HG02763 (cell line): ENCODE results near the gene THADA.

Source experiments
- ATAC-seq: cut with Tn5 transposase; IDR thresholded peaks from one replicate; pipeline ENCODE4 v1.9.1; 2021; ENCODE audit warnings: mild to moderate bottlenecking, moderate library complexity; ENCODE audit not compliant: unreplicated experiment

THADA gene

DNA sequence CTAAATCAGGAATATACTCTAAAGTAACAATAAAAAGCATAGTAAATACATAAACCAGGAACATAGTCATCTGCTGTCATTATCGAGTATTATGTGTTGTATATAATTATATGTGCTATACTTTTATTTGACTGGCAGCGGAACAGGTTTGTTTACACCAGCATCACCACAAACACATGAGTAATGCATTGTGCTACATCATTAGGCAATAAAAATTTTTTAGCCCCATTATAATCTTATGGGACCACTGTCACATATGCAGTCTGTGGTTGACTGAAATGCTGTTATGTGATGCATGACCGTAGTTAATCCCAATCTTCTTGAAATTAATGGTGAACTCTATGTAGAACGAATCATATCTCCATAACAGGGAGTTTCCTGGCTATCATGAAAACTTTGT lies 232.7 kb downstream of the THADA start:
- no peak for ATAC-seq

GRCh38 chr2:43361286-43361685 lies 234.6 kb downstream of the THADA start:
- no peak for ATAC-seq

DNA sequence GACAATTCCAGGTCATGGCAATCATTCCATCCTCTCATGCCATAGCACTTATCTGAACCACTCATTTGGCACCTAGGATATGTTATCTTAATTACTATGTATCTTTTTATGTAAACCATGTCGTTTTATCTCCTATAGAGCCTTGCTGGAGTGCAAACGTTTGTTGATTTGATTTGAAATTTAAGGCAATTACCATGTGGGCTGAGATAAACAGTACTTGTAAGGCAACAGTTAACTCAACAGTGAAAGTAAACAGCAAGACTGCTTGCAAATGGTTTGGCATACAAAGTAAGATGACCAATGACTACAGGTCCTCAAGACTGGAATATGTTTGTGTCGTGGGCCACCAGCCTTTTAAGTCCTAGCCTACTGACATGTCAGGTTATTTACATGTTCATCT lies 235.7 kb downstream of the THADA start:
- ATAC-seq: no peak

DNA sequence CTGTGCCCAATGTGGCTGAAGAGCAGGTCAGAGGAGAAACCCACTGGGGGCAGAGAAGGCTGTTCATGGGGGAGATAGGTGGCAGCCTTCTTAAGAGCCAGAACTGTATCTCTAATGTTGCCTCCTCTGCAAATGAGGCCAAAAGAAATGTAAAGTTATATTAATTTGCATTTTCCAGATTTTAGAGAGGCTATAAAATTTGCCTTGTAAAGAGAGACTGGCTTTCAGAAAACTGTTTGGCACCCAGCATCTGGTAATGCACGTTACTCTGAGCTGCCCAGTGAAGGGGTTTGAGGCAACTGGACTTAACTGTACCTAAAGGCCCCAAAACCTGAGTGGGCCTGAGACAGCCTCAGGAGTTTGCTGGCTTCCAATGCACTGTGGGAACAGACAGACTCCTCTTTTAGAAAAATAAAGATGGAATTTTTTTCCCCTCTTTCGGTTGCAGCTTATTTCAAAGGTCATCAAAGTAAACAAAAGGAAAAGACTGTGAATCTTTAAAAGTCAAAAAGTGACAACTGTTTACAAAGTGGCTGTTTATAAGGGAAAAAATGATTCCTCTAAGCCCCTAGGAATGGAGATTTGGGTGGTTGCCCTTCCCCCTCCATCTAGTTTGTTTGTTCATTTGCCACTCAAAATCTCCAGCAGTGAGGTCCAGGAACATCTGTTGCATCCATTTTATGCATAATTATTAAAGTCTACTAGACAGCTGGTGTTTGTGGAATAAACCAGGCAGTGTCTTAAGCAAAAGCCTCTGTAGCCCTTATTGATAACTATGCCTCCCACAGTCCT lies 237.2 kb downstream of the THADA start:
- ATAC-seq: no peak

DNA sequence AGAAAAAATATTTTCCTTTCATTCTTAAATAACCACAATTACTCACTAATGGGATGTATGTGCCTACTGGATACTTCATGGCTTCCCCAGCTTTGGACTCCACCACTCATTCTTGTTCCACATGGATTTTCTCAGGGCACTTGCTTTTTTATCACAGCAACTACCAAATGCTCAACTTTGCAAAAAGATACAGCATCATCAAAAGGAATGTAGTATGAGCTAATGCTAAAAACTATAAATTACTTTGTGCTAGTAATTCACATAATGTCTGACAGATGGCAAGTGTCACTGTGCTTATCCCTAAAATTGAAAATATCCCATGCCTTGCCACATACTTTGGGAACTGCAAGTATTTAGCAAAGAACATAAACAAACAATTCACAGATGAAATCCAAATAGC lies 239.1 kb downstream of the THADA start:
- no peak for ATAC-seq

GRCh38 chr2:43355399-43355798 lies 240.4 kb downstream of the THADA start:
- ATAC-seq: no peak

GRCh38 chr2:43349904-43350303 lies 245.9 kb downstream of the THADA start:
- ATAC-seq: no peak

GRCh38 chr2:43348908-43349661 lies 246.8 kb downstream of the THADA start:
- ATAC-seq: no peak

- no peak for ATAC-seq
These were observed 248.1 kb downstream of the THADA start for GRCh38 chr2:43347746-43348145.

- no peak for ATAC-seq
These were observed 249.0 kb downstream of the THADA start for GRCh38 chr2:43346602-43347567.

GRCh38 chr2:43345872-43346271 lies 250.0 kb downstream of the THADA start:
- ATAC-seq: no peak

GRCh38 chr2:43345391-43345813 lies 250.4 kb downstream of the THADA start:
- no peak for ATAC-seq

DNA sequence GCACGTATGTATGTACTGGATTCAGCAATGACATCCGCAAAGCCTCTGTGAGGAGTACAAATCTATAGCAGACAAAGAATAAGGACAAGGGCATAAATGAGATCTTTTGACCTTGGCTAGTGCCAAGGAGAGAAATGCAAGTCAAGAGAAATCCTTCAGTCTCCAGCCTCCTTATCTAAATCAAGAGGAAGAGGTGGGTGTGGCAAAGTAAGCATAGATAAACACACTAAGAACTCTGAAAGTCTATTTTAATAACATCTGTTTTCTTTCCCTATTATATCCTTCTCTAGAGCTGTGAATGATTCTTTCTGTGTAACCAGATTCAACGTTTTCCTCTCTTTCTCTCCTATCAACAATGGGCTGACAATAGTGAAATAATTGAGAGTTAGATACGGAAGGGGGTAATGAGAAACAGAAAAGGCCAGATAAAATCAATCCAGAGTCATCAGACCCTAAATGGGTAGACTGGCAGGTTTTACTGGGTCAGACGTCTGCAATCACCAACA lies 250.9 kb downstream of the THADA start:
- no peak for ATAC-seq

DNA sequence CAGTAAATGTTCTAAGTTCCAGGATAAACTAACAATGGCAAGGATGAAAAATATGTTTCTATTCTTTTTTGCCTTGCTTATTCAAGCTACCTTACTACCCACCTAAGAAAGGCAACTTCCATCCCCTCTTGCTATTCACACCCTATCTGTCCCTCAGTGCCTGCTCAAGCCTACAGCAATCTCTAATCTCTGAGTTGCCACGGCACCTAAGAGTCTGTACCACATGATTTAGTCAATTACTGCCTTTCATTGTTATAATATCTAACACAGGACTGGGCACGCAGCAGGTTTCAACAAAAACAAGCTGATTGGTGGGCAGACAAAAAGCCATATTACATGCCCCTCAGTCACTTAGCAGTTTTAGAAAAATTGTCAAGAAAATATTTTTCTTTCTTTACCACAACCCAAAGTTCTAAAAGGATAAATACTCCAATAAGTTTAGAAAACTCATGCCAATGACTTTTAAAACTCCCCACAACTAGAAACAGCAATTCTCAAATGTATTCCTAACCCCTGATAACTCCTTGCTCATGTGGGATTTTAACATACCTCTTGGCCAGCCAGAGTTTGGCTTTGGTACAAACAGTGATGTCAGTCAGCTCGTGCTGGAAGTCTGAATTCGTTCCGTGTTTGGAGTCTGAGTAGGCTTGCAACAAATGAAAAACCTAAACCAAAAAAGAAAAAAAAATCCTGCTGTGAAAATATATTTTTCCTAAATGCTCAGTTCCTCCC lies 252.1 kb downstream of the THADA start:
- no peak for ATAC-seq

DNA sequence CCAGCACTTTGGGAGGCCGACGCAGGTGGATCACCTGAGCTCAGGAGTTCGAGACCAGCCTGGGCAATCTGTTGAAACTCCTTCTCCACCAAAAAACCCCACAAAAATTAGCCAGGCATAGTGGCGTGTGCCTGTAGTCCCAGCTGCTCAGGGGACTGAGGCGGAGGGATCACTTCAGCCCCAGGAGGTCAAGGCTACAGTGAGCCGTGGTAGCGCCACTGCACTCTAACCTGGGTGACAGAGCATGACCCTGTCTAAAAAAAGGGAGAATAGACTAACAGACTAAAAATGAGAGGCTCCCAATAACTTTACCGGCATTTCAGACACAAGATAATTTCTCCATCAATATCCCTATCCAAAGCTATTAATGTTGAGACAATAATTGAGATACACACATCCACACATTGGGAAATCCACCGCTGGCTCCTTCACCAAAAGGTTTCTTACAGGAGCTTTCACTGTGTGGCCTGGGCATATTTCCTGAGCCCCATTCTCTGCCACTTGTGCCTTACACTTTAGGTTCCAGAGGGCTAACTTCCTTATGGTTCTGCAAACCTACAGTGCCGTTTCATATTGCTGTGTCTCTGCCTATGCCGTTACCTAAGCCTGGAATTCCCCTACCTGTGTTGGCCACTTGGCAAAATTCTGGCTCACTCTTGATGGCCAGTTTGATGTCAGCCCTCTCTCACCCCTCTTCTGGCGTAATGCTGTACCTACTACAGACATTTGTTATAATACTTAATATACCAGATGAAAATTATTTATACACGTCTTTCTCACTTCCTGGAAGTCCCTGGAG lies 253.7 kb downstream of the THADA start:
- no peak for ATAC-seq

GRCh38 chr2:43340945-43341356 lies 254.9 kb downstream of the THADA start:
- ATAC-seq: no peak

DNA sequence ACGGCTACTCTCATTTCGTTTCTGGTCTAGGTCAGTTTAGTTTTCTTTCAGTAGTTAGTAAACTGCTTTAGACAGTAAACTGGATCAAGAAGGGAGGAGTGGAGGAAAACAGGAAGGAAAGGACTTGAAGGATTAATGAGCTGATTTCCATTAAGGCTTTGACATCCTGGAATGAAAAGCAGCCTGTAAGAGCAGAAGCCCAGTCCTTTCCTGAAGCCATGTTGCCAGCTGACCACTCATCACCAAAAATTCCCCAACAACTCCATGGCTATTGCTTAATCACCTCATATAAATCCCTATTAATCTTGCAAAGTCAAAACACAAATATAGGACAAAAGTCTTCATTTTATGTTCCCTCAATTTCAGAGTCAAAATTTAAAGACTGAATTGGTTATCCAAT lies 255.8 kb downstream of the THADA start:
- ATAC-seq: no peak

DNA sequence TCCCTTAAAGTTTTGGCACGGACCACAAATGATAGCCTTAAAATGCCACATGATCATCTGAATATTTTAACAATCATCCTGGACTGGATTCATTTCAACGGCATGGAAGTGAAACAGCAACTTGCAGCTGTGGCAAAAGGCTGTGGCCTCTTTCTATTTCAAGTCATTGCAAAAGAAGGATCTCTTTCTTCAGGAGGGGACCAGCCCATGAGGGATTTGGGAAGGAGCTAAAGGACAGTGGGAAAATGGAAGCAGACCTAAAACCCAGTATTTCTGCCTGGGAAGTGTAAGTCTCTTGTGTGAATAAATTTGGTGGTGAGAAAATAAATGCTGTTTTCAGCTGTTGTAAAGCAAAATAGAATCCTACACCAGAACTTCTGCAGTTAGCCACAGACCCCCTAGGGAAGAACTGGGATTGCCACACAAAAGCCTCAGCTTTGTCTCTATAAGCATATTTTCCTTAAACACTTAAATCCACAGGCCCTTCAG lies 262.1 kb downstream of the THADA start:
- ATAC-seq: no peak

- ATAC-seq: no peak
These were observed 262.7 kb downstream of the THADA start for GRCh38 chr2:43333101-43333655.
